Right renal cortex interstitium (tissue), 3 donors: Measurements from ENCODE around the gene SMIM38. TPM values are rescaled to one million over a fixed set of nuclear protein-coding genes. Genes with fewer than 3 reads are reported as not detected.

Experiments used
- DNase-seq, 3 donors: peaks; one replicate each; pipeline ENCODE4 v3.0.0-alpha.2; 2013; ENCODE audit warnings: low read depth in 3 of 3, low spot score in 2 of 3
- polyA plus RNA-seq, 3 donors: library from polyadenylated mRNA; unstranded; fragments of 120-200 nt; gene quantifications; one replicate each; pipeline ENCODE4 v1.2.1, GENCODE V29; 2013; ENCODE audit not compliant: insufficient read length in 3 of 3

SMIM38 gene
- polyA plus RNA-seq, 3 donors: 0.41 to 0.54 (median 0.43) TPM

- no peak for DNase-seq
Observed at GRCh38 chr11:69157822-69158231, 2.1 kb downstream of the SMIM38 start.

- DNase-seq: no peak
Observed at GRCh38 chr11:69158301-69159149, 2.8 kb downstream of the SMIM38 start.

GRCh38 chr11:69159150-69159852, 3.6 kb downstream of the SMIM38 start:
- DNase-seq: no peak

DNA sequence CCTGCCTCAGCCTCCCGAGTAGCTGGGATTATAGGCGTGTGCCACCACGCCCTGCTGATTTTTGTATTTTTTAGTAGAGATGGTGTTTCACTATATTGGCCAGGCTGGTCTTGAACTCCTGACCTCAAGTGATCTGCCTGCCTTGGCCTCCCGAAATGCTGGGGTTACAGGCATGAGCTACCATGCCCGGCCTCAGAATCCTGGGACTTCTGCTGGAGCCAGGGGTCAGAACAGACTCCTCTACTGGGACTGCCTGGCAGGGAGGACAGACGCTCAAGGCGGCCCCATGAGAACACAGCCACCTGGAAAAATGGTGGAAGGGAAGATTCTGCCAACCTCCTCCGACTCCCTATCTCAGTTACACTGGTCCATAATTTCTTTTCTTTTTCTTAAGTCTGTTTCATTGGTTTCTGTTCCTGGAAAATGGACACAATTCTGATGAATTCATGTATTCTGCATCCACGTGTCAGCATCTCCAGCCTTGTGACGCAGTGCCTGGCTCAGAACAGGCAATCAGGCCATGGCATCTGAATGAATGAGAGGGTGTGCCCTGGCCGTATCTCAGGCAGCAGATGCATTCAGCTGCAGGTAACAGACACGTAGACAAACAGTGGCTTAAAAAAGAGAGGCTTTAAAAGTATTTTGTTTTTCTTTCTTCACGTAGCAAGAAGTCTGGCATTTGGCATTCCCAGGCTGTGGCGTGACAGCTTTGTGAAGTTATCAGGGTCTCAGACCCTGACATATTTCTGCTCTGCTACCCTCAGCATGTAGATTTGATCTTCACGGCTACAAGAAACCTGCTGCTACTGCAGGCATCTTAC, 4.8 kb downstream of the SMIM38 start:
- no peak for DNase-seq

DNA sequence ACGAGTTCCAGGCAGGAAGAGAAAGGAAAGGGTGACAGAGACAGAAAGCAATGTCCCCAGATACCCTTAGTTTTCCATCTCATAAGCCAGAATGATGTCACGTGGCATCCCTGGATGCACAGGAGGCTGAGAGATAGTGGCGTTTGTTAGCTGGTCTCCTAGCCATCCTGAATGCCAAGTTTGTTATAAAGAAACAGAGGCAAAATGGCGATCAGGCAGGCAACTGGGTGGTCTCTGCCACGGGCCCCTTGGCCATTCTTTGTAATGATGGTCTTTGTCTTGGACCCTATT, 5.3 kb downstream of the SMIM38 start:
- no peak for DNase-seq

GRCh38 chr11:69162505-69162904, 6.8 kb downstream of the SMIM38 start:
- no peak for DNase-seq

GRCh38 chr11:69163842-69164241, 8.1 kb downstream of the SMIM38 start:
- DNase-seq: no peak

- DNase-seq: no peak
Observed at GRCh38 chr11:69164824-69165223, 9.1 kb downstream of the SMIM38 start.

DNA sequence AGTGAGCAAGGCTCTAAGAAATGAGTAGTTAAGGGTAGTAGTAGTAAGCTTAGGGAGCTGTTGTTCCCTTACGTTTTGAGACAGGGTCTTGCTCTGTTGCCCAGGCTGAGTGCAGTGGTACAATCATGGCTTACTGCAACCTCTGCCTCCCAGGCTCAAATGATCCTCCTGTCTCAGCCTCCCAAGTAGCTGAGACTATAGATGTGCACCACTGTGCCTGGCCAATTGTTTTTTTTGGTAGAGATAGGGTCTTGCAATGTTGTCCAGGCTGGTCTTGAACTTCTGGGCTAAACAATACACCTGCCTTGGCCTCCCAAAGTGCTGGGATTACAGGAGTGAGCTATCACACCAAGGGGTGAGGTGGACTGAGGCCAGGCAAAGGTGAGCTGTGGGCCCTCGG, 10.0 kb downstream of the SMIM38 start:
- no peak for DNase-seq

DNA sequence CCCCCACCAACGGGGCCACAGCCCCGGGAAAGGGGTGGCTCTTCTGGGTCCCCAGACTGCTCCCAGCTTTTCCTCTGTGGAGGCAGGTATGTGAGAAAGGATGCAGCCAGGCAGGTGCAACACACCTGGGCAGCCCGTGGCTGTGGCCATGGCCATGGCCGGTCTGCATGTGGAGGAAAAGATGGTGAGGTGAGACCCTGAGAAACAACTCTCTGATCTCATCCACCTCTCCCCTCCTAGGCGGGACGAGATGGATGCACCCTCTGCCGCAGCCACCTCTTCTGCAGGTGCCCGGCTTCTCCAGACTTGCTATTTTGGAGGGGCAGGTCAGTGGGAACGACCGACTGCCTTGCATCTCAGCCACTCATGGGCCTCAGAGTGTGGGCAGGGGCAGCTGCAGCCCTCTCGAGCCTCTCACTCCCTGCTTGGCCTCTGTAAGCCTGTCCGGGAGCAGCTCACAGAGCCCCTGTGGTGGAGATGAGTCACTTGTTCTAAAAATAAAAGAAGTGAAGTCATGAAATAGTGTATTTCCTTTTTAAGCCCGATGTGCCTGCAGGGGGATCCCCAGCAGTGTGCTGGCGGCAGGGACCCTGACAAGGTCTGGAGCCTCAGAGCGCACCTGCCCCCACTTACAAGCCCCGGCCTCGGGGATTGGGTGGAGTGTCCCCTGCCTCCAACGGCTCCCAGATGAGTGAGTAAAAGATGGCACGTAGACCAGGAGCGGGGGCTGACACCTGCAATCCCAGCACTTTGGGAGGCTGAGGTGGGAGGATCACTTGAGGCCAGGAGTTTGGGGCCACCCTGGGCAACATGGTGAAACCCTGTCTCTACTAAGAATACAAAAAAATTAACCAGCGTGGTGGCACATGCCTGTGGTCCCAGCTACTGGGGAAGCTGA, 10.7 kb downstream of the SMIM38 start:
- DNase-seq: no peak

DNA sequence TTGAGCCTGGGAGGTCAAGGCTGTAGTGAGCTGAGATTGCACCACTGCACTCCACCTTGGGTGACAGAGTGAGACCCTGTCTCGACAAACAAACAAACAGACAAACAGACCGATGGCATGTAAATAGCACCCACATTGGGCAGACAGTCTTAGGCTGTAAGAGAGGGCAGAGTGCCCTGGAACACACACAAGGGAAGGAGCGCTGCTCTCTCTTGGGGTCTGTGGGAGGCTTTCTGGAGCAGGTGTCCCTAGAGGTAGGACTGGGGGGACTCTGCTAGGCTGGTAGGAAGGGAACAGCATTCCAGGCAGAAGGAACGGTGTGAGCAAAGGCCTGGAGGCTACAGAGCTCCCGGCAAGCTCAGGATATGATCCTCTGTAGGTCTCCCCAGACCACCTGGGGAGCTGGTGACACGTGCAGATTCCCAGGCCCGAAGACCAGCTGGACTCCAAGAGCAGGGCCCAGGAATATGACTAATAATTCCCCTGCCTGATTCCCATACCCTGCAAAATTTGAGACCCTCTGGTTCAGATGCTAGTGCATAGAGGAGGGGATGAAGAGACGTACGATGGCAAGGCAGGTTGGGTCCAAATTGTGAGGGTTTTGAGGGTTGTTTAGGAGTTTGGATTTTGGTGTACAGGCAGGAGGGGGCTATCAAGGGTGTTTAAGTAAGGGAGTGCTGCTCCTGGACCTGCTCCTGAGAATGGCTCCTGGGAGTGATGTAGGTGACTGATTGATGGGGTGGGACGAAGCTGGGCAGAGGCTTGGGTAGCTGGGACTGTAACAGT, 11.6 kb downstream of the SMIM38 start:
- DNase-seq: no peak

DNA sequence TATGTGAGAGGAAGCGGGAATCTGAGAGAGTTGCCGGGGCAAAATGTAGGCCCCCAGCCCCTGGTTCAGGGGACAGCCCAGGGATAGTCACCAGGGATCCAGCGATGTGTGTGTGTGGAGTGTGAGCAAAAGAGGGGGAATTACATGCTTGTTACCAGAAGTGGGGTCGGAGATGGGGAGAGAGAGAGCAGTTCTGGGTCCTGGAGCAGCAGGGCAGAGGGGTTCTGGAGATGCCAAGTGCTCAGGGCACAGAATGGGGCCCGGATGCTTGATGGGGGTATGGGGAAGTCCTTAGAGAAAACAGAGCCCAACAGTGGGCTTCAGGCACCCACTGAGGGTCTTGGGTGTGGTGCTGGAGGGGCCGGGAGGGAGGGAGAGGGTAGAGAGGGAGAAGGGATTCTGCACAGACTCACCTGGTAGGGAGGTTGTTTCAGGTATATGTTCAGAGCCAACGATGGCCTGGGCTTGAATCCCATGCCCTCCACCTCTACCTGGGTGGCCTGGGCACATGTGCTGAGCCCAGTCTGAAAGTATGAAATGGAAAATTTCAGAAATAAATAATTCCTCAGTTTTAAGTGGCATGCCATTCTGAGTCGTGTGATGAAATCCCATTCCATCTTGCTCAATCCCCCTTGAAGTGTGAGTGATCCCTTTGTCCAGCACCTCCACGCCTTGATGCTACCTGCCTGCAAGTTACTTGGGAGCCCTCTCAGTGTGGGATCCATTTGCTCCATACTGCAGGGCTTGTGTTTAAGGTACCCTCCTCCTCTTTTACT, 12.4 kb downstream of the SMIM38 start:
- DNase-seq: no peak

GRCh38 chr11:69169479-69169878, 13.7 kb downstream of the SMIM38 start:
- DNase-seq: no peak

DNA sequence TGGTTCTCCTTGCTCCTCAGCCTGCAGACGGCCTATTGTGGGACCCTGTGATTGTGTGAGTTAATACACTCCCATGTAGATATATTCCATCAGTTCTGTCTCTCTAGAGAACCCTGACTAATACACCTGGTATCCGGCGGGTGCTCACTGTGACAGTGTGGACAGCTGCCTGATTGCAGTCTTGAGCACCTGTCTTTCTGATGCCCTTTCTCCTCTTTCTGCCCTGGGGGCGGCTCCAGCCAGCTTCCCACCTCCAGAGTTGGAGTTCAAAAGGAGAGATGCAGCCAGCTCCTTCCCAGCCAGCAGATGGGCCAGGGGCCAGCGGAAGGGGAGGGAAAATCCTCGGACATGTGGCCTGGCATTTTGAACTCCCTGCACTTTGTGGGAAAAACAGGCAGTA, 15.0 kb downstream of the SMIM38 start:
- no peak for DNase-seq

GRCh38 chr11:69171476-69172240, 15.9 kb downstream of the SMIM38 start:
- no peak for DNase-seq

DNA sequence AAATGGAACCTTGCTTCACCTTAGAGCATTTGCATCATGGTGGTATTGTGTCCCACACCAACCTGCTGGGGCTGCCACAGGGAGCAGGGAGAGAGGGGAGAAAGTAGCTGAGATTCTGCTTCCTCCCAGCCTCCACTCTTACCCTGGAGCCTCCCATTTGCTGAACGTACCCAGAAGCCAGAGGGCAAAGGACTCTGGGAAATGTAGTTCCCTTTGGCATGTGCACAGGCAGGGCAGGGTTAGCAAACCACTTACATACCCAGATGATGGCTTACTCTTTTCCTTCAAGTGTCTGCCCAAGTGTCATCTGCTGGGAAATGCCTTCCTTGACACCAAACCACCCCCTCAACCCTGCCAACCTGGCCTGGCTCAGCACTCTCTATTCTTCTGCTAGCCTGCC, 16.9 kb downstream of the SMIM38 start:
- no peak for DNase-seq

GRCh38 chr11:69173331-69173730, 17.6 kb downstream of the SMIM38 start:
- DNase-seq: no peak

DNA sequence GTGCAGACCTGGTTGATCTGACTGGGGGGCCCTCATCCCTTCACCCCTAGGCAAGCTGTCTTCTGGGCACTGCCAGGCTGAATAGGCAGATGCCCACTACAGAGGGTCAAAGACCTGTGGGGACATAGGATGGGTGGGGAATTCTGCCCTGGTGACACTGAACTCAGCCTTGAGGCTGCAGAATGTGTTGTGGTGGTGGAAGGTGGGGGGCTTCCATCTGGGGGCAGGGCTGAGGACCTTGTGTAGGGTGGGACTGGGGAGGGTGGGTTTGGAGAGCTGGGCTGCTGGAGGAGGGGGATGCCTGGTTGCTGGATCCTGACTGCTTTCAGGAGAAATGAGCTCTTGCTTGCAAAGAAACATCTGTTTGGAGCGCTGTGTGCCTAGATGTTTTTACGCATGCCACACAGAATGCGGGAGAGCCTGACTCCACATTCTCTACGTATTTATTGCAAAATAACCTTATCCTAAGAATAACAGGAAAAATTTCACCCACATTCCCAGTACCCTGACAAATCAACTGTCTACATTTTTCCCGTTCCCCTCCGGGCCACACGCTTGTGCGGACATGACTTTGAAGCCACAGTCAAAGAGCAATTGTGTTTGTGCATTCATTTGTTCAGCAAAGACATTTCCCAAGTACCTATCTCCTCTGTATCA, 18.3 kb downstream of the SMIM38 start:
- DNase-seq: no peak
